Measurements from ENCODE around the gene RIPOR2.
"Not testable (repeated sequence)": the region's sequence is repeated elsewhere in the genome, so short reads cannot be mapped to it uniquely, and the experiment has no call there.

Gene RIPOR2

GRCh38 chr6:24877747-24878146 lies 58.0 kb downstream of the RIPOR2 start:
- DNase-seq (ENCODE audit: low spot score): not testable (repeated sequence)

- no peak for DNase-seq (ENCODE audit: low spot score)
Observed at GRCh38 chr6:24876499-24877465, 59.0 kb downstream of the RIPOR2 start.

- DNase-seq (ENCODE audit: low spot score): no peak
Observed at GRCh38 chr6:24875534-24875901, 60.2 kb downstream of the RIPOR2 start.

- DNase-seq (ENCODE audit: low spot score): no peak
Observed at GRCh38 chr6:24874776-24875533, 60.8 kb downstream of the RIPOR2 start.

- no peak for DNase-seq (ENCODE audit: low spot score)
Observed at GRCh38 chr6:24874128-24874527, 61.6 kb downstream of the RIPOR2 start.

- DNase-seq (ENCODE audit: low spot score): no peak
Observed at GRCh38 chr6:24872779-24873178, 63.0 kb downstream of the RIPOR2 start.

GRCh38 chr6:24868765-24869164 lies 67.0 kb downstream of the RIPOR2 start:
- no peak for DNase-seq (ENCODE audit: low spot score)

GRCh38 chr6:24867104-24867703 lies 68.6 kb downstream of the RIPOR2 start:
- no peak for DNase-seq (ENCODE audit: low spot score)

GRCh38 chr6:24865161-24865560 lies 70.6 kb downstream of the RIPOR2 start:
- DNase-seq (ENCODE audit: low spot score): no peak

GRCh38 chr6:24864343-24864742 lies 71.4 kb downstream of the RIPOR2 start:
- DNase-seq (ENCODE audit: low spot score): no peak

- no peak for DNase-seq (ENCODE audit: low spot score)
Observed at GRCh38 chr6:24861934-24862333, 73.8 kb downstream of the RIPOR2 start.

GRCh38 chr6:24859608-24860200 lies 76.1 kb downstream of the RIPOR2 start:
- DNase-seq (ENCODE audit: low spot score): no peak

- no peak for DNase-seq (ENCODE audit: low spot score)
Observed at GRCh38 chr6:24859132-24859531, 76.6 kb downstream of the RIPOR2 start.

- peak; percentile 81 for DNase-seq (ENCODE audit: low spot score)
Observed at GRCh38 chr6:24858177-24858653, 77.5 kb downstream of the RIPOR2 start.

- peak; percentile 24 for DNase-seq (ENCODE audit: low spot score)
Observed at GRCh38 chr6:24856901-24857670, 78.7 kb downstream of the RIPOR2 start.

- DNase-seq (ENCODE audit: low spot score): no peak
Observed at GRCh38 chr6:24856246-24856599, 79.5 kb downstream of the RIPOR2 start.

- DNase-seq (ENCODE audit: low spot score): peak; percentile 84
Observed at GRCh38 chr6:24855395-24856245, 80.1 kb downstream of the RIPOR2 start.

GRCh38 chr6:24854077-24854666 lies 81.6 kb downstream of the RIPOR2 start:
- DNase-seq (ENCODE audit: low spot score): no peak

- no peak for DNase-seq (ENCODE audit: low spot score)
Observed at GRCh38 chr6:24851086-24851485, 84.7 kb downstream of the RIPOR2 start.

- DNase-seq (ENCODE audit: low spot score): no peak
Observed at GRCh38 chr6:24849713-24850112, 86.0 kb downstream of the RIPOR2 start.
